GM13977 (cell line): ENCODE results near the gene GGCT.
"Not testable (repeated sequence)": the region's sequence is repeated elsewhere in the genome, so short reads cannot be mapped to it uniquely, and the experiment has no call there.

Source experiments
- DNase-seq: peaks from one replicate; pipeline ENCODE4 v3.0.0; 2012; ENCODE audit warnings: low spot score
- CTCF ChIP-seq: IDR thresholded peaks from 2 replicates; pipeline ENCODE4 v1.5.1; 2012; ENCODE audit warnings: mild to moderate bottlenecking, control low read depth; ENCODE audit not compliant: insufficient read depth; ENCODE audit errors: extremely low read depth, missing control alignments
- in situ Hi-C: fragments of 300-500 bp; cut with MboI; formaldehyde crosslinking; loops from one replicate; pipeline ENCODE4 v1.12.0; 2022; ENCODE audit warnings: low sequenced_read_pairs, low pct_unique_long_range_greater_than_20kb, mixed read lengths, inconsistent platforms; ENCODE audit not compliant: unreplicated experiment

Gene GGCT

GRCh38 chr7:30546596-30546995 is 42.0 kb upstream of the GGCT start:
- TF ChIP-seq CTCF, result no peak
- in situ Hi-C loops, result no loop called here
- DNase-seq, result no peak

GRCh38 chr7:30545791-30546555 is 41.3 kb upstream of the GGCT start:
- in situ Hi-C loops, result no loop called here

GRCh38 chr7:30543813-30544525 is 39.3 kb upstream of the GGCT start:
- in situ Hi-C loops, result no loop called here
- no peak for DNase-seq
- no peak for TF ChIP-seq CTCF

More at GRCh38 chr7:30545791-30546555, 41.3 kb upstream of the GGCT start:
- no peak for DNase-seq
- no peak for TF ChIP-seq CTCF

GRCh38 chr7:30543115-30543514 is 38.5 kb upstream of the GGCT start:
- in situ Hi-C loops, DNase-seq: not testable (repeated sequence)

- no peak for TF ChIP-seq CTCF
- in situ Hi-C loops, result no loop called here
- no peak for DNase-seq
These were observed 29.3 kb upstream of the GGCT start for GRCh38 chr7:30533886-30534285.

- no peak for DNase-seq
- no peak for TF ChIP-seq CTCF
- in situ Hi-C loops, result no loop called here
These were observed 26.7 kb upstream of the GGCT start for GRCh38 chr7:30531286-30531685.

GRCh38 chr7:30530373-30530772 is 25.7 kb upstream of the GGCT start:
- DNase-seq, result no peak
- in situ Hi-C loops, result no loop called here
- TF ChIP-seq CTCF, result no peak
